Femur (tissue), 1 donor: ENCODE results near the gene MCC.
A peak's percentile ranks its signal among the peaks of the same experiment; 100 is the strongest.

Source experiments
- DNase-seq: peaks from one replicate; pipeline ENCODE4 v3.0.0-alpha.2; 2017

Gene MCC

GRCh38 chr5:113216545-113216944, 271.7 kb downstream of the MCC start:
- DNase-seq, result no peak

- no peak for DNase-seq
Measured at GRCh38 chr5:113215401-113216060, 272.7 kb downstream of the MCC start.

- no peak for DNase-seq
Measured at GRCh38 chr5:113214606-113215323, 273.5 kb downstream of the MCC start.

- DNase-seq, result no peak
Measured at GRCh38 chr5:113213551-113214425, 274.5 kb downstream of the MCC start.

- peak; percentile 71 for DNase-seq
Measured at GRCh38 chr5:113212244-113212920, 275.9 kb downstream of the MCC start.

GRCh38 chr5:113209498-113209897, 278.8 kb downstream of the MCC start:
- no peak for DNase-seq

GRCh38 chr5:113205807-113206206, 282.4 kb downstream of the MCC start:
- no peak for DNase-seq

GRCh38 chr5:113205323-113205722, 282.9 kb downstream of the MCC start:
- DNase-seq, result no peak

GRCh38 chr5:113204525-113205161, 283.6 kb downstream of the MCC start:
- no peak for DNase-seq

- DNase-seq, result no peak
Measured at GRCh38 chr5:113203916-113204315, 284.3 kb downstream of the MCC start.

- peak; percentile 29 for DNase-seq
Measured at GRCh38 chr5:113202746-113203716, 285.2 kb downstream of the MCC start.

GRCh38 chr5:113202287-113202686, 286.0 kb downstream of the MCC start:
- DNase-seq, result no peak

GRCh38 chr5:113201715-113202114, 286.5 kb downstream of the MCC start:
- peak; percentile 31 for DNase-seq

- DNase-seq, result no peak
Measured at GRCh38 chr5:113199122-113199905, 288.9 kb downstream of the MCC start.

GRCh38 chr5:113197456-113198200, 290.6 kb downstream of the MCC start:
- DNase-seq, result no peak

GRCh38 chr5:113195771-113196170, 292.5 kb downstream of the MCC start:
- no peak for DNase-seq

GRCh38 chr5:113195251-113195650, 293.0 kb downstream of the MCC start:
- DNase-seq, result no peak

- no peak for DNase-seq
Measured at GRCh38 chr5:113194591-113194990, 293.7 kb downstream of the MCC start.

- DNase-seq, result no peak
Measured at GRCh38 chr5:113194125-113194524, 294.1 kb downstream of the MCC start.
